Stomach (tissue), 9 donors: ENCODE data around the gene PLAAT3. TPM values are rescaled to one million over a fixed set of nuclear protein-coding genes. Genes with fewer than 3 reads are reported as not detected.
"Not testable (repeated sequence)": the region's sequence is repeated elsewhere in the genome, so short reads cannot be mapped to it uniquely, and the experiment has no call there.

Experiments
- DNase-seq, 2 donors: peaks; one replicate each; pipeline versions ENCODE4 v3.0.0 to v3.0.0-alpha.2; 2013 to 2019
- H3K27ac ChIP-seq, 5 donors: fragments of 200-600 bp in 4 of 5; sonication (generic) in 4 of 5; one replicate each; pipeline ENCODE4 v1.5.1; 2013 to 2019; ENCODE audit warnings: mild to moderate bottlenecking in 1 of 5, moderate library complexity in 1 of 5
- H3K27me3 ChIP-seq, 3 donors: fragments of 200-600 bp; sonication (generic); one replicate each; pipeline ENCODE4 v1.5.1; 2017 to 2019; ENCODE audit warnings: mixed run types in 1 of 3
- H3K36me3 ChIP-seq, 4 donors: fragments of 200-600 bp; sonication (generic); 1 replicate in 3 of 4; 2 replicates in 1 of 4; pipeline ENCODE4 v1.5.1; 2016 to 2019
- H3K4me1 ChIP-seq, 4 donors: fragments of 200-600 bp; sonication (generic); one replicate each; pipeline ENCODE4 v1.5.1; 2016 to 2019
- H3K4me3 ChIP-seq, 4 donors: fragments of 200-600 bp; sonication (generic) in 3 of 4; one replicate each; pipeline ENCODE4 v1.5.1; 2016 to 2019; ENCODE audit warnings: mild to moderate bottlenecking in 1 of 4
- H3K9me3 ChIP-seq, 4 donors: fragments of 200-600 bp; sonication (generic); one replicate each; pipeline ENCODE4 v1.5.1; 2016 to 2019
- EP300 ChIP-seq: sonication (generic); formaldehyde crosslinking; IDR thresholded peaks from one replicate; pipeline ENCODE4 v1.6.1; 2017; ENCODE audit warnings: antibody characterized with exemption
- POLR2A ChIP-seq, 4 donors: fragments of 450-650 bp; IDR thresholded peaks; one replicate each; pipeline ENCODE4 v1.6.1; 2016; ENCODE audit warnings: antibody characterized with exemption in 4 of 4, control low read depth in 2 of 4, mild to moderate bottlenecking in 1 of 4, moderate library complexity in 1 of 4
- POLR2AphosphoS5 ChIP-seq, 3 donors: sonication (generic); formaldehyde crosslinking; IDR thresholded peaks; one replicate each; pipeline ENCODE4 v1.6.1; 2016; ENCODE audit warnings: antibody characterized with exemption in 3 of 3
- WGBS, 5 donors: extraction: QIAGEN DNeasy Blood & Tissue Kit in 3 of 5; methylation state at CpG; one replicate each; pipeline versions ENCODE4 v1.1.5 to v1.1.7; 2013 to 2018; 5-methylcytosine and 5-hydroxymethylcytosine counted together
- intact Hi-C: fragments of 100-400 bp; cut with DNase I; formaldehyde crosslinking; loops from one replicate; pipeline ENCODE4 v1.15.1; 2023; ENCODE audit warnings: low total_unique reads
- polyA plus RNA-seq, 3 donors: library from polyadenylated mRNA; stranded (reverse); fragments of 200-250 nt; gene quantifications; one replicate each; pipeline ENCODE4 v1.2.3, GENCODE V29; 2013
- total RNA-seq, 5 donors: library from RNA; depleted of rRNA; stranded (reverse); fragments of >200 nt; gene quantifications; one replicate each; pipeline versions ENCODE4 v1.1.0 to v1.2.3, GENCODE V29; 2014 to 2016
- TF ChIP-seq, protein P1 (sequence below), 7 experiments: fragments of 450-650 bp in 4 of 7; fragments of 200-600 bp in 3 of 7; sonication (generic) in 3 of 7; IDR thresholded peaks; one replicate each; pipeline ENCODE4 v1.5.1; 2016 to 2019; ENCODE audit warnings: antibody characterized with exemption in 7 of 7, control low read depth in 2 of 7, mild to moderate bottlenecking in 1 of 7
- donor health status: healthy with polysubstance abuse.
- donor health status: Bipolar disorder and iron deficiency.
- donor health status: healthy.

The PLAAT3 gene
- total and polyA plus RNA-seq, 8 donors = 10.6 to 75.0 (median 38.5) TPM; not detected in 2

- intact Hi-C loops = no loop called here
- Histone ChIP-seq H3K9me3 (no peaks in the 10 kb centered on the region), H3K27ac (peak overlapping the region in 3 of 5 donors; percentile 48 to 61 (median 55)), H3K36me3 (no peaks in the 10 kb centered on the region), H3K4me1 (peaks cover 16 to 51% (median 40%) of the 10 kb centered on the region in 4 donors), H3K4me3 (no peak overlapping the region), H3K27me3 (no peaks in the 10 kb centered on the region)
- no peak for TF ChIP-seq POLR2AphosphoS5 (IDR thresholded peaks at IDR 0.05)
- TF ChIP-seq, protein P1, sequence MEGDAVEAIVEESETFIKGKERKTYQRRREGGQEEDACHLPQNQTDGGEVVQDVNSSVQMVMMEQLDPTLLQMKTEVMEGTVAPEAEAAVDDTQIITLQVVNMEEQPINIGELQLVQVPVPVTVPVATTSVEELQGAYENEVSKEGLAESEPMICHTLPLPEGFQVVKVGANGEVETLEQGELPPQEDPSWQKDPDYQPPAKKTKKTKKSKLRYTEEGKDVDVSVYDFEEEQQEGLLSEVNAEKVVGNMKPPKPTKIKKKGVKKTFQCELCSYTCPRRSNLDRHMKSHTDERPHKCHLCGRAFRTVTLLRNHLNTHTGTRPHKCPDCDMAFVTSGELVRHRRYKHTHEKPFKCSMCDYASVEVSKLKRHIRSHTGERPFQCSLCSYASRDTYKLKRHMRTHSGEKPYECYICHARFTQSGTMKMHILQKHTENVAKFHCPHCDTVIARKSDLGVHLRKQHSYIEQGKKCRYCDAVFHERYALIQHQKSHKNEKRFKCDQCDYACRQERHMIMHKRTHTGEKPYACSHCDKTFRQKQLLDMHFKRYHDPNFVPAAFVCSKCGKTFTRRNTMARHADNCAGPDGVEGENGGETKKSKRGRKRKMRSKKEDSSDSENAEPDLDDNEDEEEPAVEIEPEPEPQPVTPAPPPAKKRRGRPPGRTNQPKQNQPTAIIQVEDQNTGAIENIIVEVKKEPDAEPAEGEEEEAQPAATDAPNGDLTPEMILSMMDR (IDR thresholded peaks at IDR 0.05) = no peak
- WGBS, 5 donors = 50 to 68% (median 65%) methylated on average over 4 of the region's 4 CpGs
- DNase-seq = peak; percentile 22 to 33
These were observed 4.7 kb downstream of the PLAAT3 start for GRCh38 chr11:63609536-63609935.

DNA sequence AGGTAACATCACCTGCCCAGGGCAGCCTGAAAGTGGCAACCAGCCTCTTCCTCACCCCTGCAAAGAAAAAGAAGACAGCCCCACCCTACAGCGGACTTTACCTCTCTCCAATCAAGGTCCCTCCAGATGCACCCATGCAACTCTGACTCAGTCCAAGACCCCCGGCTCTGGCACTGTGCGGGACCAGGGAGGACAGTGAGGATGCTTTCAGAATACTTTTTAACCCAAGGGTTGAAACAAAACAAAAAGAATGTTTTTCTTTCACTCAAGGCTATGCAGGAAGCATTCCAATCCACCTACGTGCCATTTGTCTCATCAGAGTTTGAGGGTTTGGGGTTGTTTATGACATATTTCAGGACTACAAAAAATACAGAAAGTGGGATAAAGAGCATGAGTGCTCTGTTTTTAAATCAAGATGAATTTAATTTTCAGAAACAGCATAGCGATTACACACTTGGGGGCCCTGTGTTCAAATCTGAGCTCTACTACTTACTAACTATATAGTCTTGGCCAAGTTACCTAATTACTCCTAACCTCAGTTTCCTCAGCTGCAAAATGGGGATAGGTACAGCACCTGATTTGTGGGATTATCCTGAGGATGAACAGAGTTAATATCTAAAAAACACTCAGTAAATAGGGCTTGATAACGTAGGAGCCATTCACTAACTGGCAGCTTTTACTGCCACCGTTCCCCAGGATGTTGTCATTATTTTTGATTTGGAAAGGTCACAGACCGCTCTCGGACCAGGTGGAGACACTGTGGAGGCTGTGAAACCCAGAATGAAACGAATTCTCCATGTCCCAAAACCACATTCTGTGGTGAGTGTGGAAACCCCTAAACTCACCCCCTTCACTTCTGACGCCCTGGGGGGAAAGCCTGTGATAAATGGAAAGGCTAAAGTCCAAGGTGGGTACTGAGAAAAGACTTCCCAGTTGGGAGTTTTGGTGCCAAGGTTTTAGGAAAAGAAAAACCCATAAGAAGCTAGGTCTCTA is 5.6 kb downstream of the PLAAT3 start:
- Histone ChIP-seq H3K4me3 (no peak overlapping the region), H3K36me3 (no peaks in the 10 kb centered on the region), H3K4me1 (peaks cover 16 to 55% (median 40%) of the 10 kb centered on the region in 4 donors), H3K27ac (peak overlapping the region in 3 of 5 donors; percentile 48 to 61 (median 55)), H3K27me3 (no peaks in the 10 kb centered on the region), H3K9me3 (no peaks in the 10 kb centered on the region)
- intact Hi-C loops = no loop called here
- WGBS, 5 donors = 63 to 76% (median 69%) methylated on average over 11 of the region's 11 CpGs
- TF ChIP-seq POLR2AphosphoS5 (IDR thresholded peaks at IDR 0.05) (no peak), POLR2A (IDR thresholded peaks at IDR 0.05) (no peak), EP300 (no peak)
- TF ChIP-seq, protein P1 (IDR thresholded peaks at IDR 0.05) = no peak
- peak in 1 of 2 donors; percentile 13 for DNase-seq

DNA sequence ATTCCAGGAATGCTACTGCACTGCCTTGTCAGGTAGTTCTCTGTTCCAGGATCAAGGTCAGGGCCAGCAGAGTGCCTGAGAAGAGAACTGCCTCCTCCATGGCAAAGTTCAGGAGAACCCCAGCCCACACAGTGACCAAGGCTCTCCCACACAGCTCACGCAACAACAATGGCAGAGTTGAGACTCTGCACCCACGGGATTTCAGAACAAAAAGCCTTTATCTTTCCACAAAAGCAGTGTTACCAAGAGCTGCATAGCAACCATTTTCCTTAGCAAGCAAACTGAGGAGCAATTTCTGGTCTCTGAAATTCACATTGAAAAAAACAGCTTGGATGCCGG is 11.1 kb downstream of the PLAAT3 start:
- intact Hi-C loops = no loop called here
- Histone ChIP-seq H3K4me1 (peaks cover 0 to 29% (median 13%) of the 10 kb centered on the region in 4 donors), H3K36me3 (peaks cover 0 to 1% (median under 1%) of the 10 kb centered on the region in 4 donors), H3K4me3 (no peak overlapping the region), H3K27ac (peak overlapping the region in 3 of 5 donors; percentile 9 to 28 (median 22)), H3K27me3 (no peaks in the 10 kb centered on the region), H3K9me3 (no peaks in the 10 kb centered on the region)
- WGBS, 5 donors = 17 to 56% (median 38%) methylated on average over 3 of the region's 3 CpGs
- TF ChIP-seq POLR2A (IDR thresholded peaks at IDR 0.05) = no peak
- TF ChIP-seq, protein P1 (IDR thresholded peaks at IDR 0.05) = no peak
- no peak for TF ChIP-seq POLR2AphosphoS5 (IDR thresholded peaks at IDR 0.05)
- no peak for TF ChIP-seq EP300
- DNase-seq = peak in 1 of 2 donors; percentile 55

DNA sequence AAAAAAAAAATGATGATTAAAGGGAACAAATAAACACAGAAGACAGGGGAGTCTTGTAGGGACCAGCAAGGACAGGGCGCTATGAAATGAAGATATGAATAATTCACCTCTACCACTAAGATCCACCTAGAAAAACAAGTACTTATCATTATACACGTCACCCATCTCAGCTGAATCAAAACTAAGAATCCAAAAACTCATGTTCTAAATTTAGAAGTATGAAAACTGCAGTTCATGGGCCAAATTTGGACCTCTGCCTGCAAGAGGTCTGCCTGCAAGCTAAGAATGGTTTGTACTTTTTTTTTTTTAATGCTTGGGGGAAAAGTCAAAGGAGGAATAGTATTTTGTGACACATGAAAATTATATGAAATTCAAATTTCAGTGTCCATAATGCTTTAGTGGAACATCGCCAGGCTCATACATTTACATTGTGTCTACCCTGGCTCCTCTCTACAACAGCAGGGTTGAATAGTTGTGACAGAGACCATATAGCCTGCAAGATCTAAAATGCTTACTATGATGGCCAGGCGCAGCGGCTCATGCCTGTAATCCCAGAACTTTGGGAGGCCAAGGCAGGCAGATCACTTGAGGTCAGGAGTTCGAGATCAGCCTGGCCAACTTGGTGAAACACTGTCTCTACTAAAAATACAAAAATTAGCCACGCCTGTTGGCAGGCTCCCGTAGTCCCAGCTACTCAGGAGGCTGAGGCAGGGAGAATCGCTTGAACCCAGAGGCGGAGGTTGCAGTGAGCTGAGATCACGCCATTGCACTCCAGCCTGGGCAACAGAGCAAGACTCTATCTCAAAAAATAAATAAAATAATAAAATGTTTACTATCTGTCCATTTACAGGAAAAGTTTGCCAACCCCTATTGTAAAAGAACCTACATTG is 11.7 kb downstream of the PLAAT3 start:
- H3K9me3 ChIP-seq, H3K36me3 ChIP-seq, H3K27me3 ChIP-seq, H3K4me3 ChIP-seq, intact Hi-C loops: not testable (repeated sequence)
- Histone ChIP-seq H3K4me1 (peaks cover 0 to 29% (median 13%) of the 10 kb centered on the region in 4 donors), H3K27ac (peak overlapping the region in 3 of 5 donors; percentile 22 to 34 (median 28))
- peak in 1 of 2 donors; percentile 59 for DNase-seq
- 69 to 88% (median 83%) methylated on average over 11 of the region's 11 CpGs for WGBS, 5 donors
